ENCODE results near the gene HEATR3. TPM values are rescaled to one million over a fixed set of nuclear protein-coding genes. Genes with fewer than 3 reads are reported as not detected.

The HEATR3 gene
- total and polyA plus RNA-seq, 2 of the 13 experiments (the other 11 are each of a cell fraction or from before 2014, with no cell fraction given) = 22.4 to 52.4 TPM

DNA sequence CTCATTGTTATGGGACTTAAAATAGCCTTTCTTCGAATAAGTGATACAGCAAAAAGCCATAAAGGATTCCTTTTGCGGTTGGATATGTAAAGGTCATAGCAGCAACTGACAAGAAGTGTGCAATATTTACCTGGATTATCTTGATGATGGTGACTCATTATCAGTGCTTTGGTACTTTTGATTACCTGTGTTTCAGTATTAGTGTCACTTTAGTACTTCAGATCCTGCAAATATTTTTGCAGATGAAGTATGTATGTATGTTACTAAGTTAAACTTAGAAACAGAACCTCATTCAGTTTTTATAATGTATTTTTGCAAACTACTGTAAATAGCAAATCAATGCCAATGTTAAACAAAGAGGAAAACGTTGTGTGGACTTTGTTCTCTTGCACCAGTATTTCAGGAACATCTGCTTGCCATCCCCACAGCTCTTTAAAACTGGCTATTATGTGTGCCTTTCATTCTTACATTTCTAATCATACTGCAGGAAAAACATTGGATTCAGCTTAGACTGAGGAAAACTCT, 30.2 kb upstream of the HEATR3 start (continued):
- TF ChIP-seq, protein P1, sequence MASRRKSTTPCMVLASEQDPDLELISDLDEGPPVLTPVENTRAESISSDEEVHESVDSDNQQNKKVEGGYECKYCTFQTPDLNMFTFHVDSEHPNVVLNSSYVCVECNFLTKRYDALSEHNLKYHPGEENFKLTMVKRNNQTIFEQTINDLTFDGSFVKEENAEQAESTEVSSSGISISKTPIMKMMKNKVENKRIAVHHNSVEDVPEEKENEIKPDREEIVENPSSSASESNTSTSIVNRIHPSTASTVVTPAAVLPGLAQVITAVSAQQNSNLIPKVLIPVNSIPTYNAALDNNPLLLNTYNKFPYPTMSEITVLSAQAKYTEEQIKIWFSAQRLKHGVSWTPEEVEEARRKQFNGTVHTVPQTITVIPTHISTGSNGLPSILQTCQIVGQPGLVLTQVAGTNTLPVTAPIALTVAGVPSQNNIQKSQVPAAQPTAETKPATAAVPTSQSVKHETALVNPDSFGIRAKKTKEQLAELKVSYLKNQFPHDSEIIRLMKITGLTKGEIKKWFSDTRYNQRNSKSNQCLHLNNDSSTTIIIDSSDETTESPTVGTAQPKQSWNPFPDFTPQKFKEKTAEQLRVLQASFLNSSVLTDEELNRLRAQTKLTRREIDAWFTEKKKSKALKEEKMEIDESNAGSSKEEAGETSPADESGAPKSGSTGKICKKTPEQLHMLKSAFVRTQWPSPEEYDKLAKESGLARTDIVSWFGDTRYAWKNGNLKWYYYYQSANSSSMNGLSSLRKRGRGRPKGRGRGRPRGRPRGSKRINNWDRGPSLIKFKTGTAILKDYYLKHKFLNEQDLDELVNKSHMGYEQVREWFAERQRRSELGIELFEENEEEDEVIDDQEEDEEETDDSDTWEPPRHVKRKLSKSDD (CRISPR knock-in tag; IDR thresholded peaks at IDR 0.05; ENCODE audit: low read depth) = no peak
- TF ChIP-seq TARDBP (CRISPR knock-in tag; IDR thresholded peaks at IDR 0.05) = 0 out of 2 replicates have a peak, but pooled peaks have one; percentile 36
- TF ChIP-seq NFIC (IDR thresholded peaks at IDR 0.05; ENCODE audit: low read length) = peak; percentile 91
- TF ChIP-seq MEF2D (CRISPR knock-in tag; IDR thresholded peaks at IDR 0.05) = peak; percentile 25; the same call in 1 of the 2 replicates
- TF ChIP-seq MAZ (IDR thresholded peaks at IDR 0.05; ENCODE audit: borderline replicate concordance, low read depth, low read length) = no peak
- TF ChIP-seq MAZ (CRISPR knock-in tag; IDR thresholded peaks at IDR 0.05; ENCODE audit: low read depth) = no peak
- 0 out of 2 replicates have a peak, but pooled peaks have one; percentile 43 for TF ChIP-seq IRF2 (CRISPR knock-in tag; IDR thresholded peaks at IDR 0.05)
- peak in 1 of 2 experiments; percentile 87; a peak in 2 of 4 replicates for TF ChIP-seq EP300 (IDR thresholded peaks at IDR 0.05; ENCODE audit: low read depth in 2 of 2, low read length in 2 of 2)
- peak; percentile 82 for TF ChIP-seq EP300 (CRISPR knock-in tag; IDR thresholded peaks at IDR 0.05; ENCODE audit: borderline replicate concordance)
- 0 out of 2 replicates have a peak, but pooled peaks have one; percentile 56 for TF ChIP-seq ERF (CRISPR knock-in tag; IDR thresholded peaks at IDR 0.05)
- TF ChIP-seq ZNF570 (CRISPR knock-in tag; IDR thresholded peaks at IDR 0.05; ENCODE audit: borderline replicate concordance) = no peak
- TF ChIP-seq ZNF549 (CRISPR knock-in tag; IDR thresholded peaks at IDR 0.05) = 0 out of 2 replicates have a peak, but pooled peaks have one; percentile 44
- TF ChIP-seq, protein P2, sequence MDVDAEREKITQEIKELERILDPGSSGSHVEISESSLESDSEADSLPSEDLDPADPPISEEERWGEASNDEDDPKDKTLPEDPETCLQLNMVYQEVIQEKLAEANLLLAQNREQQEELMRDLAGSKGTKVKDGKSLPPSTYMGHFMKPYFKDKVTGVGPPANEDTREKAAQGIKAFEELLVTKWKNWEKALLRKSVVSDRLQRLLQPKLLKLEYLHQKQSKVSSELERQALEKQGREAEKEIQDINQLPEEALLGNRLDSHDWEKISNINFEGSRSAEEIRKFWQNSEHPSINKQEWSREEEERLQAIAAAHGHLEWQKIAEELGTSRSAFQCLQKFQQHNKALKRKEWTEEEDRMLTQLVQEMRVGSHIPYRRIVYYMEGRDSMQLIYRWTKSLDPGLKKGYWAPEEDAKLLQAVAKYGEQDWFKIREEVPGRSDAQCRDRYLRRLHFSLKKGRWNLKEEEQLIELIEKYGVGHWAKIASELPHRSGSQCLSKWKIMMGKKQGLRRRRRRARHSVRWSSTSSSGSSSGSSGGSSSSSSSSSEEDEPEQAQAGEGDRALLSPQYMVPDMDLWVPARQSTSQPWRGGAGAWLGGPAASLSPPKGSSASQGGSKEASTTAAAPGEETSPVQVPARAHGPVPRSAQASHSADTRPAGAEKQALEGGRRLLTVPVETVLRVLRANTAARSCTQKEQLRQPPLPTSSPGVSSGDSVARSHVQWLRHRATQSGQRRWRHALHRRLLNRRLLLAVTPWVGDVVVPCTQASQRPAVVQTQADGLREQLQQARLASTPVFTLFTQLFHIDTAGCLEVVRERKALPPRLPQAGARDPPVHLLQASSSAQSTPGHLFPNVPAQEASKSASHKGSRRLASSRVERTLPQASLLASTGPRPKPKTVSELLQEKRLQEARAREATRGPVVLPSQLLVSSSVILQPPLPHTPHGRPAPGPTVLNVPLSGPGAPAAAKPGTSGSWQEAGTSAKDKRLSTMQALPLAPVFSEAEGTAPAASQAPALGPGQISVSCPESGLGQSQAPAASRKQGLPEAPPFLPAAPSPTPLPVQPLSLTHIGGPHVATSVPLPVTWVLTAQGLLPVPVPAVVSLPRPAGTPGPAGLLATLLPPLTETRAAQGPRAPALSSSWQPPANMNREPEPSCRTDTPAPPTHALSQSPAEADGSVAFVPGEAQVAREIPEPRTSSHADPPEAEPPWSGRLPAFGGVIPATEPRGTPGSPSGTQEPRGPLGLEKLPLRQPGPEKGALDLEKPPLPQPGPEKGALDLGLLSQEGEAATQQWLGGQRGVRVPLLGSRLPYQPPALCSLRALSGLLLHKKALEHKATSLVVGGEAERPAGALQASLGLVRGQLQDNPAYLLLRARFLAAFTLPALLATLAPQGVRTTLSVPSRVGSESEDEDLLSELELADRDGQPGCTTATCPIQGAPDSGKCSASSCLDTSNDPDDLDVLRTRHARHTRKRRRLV (CRISPR knock-in tag; IDR thresholded peaks at IDR 0.05) = peak; percentile 34; the same call in 1 of the 2 replicates
- TF ChIP-seq GZF1 (CRISPR knock-in tag; IDR thresholded peaks at IDR 0.05) = no peak
- TF ChIP-seq ZNF724P (CRISPR knock-in tag; IDR thresholded peaks at IDR 0.05; ENCODE audit: borderline replicate concordance) = no peak
- TF ChIP-seq, protein P3, sequence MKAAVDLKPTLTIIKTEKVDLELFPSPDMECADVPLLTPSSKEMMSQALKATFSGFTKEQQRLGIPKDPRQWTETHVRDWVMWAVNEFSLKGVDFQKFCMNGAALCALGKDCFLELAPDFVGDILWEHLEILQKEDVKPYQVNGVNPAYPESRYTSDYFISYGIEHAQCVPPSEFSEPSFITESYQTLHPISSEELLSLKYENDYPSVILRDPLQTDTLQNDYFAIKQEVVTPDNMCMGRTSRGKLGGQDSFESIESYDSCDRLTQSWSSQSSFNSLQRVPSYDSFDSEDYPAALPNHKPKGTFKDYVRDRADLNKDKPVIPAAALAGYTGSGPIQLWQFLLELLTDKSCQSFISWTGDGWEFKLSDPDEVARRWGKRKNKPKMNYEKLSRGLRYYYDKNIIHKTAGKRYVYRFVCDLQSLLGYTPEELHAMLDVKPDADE (CRISPR knock-in tag; IDR thresholded peaks at IDR 0.05) = no peak
- TF ChIP-seq RBFOX2 (IDR thresholded peaks at IDR 0.05; ENCODE audit: low read depth, low read length) = no peak
- TF ChIP-seq, protein P4, sequence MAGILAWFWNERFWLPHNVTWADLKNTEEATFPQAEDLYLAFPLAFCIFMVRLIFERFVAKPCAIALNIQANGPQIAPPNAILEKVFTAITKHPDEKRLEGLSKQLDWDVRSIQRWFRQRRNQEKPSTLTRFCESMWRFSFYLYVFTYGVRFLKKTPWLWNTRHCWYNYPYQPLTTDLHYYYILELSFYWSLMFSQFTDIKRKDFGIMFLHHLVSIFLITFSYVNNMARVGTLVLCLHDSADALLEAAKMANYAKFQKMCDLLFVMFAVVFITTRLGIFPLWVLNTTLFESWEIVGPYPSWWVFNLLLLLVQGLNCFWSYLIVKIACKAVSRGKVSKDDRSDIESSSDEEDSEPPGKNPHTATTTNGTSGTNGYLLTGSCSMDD (CRISPR knock-in tag; IDR thresholded peaks at IDR 0.05) = no peak
- TF ChIP-seq ZNF432 (CRISPR knock-in tag; IDR thresholded peaks at IDR 0.05; ENCODE audit: borderline replicate concordance) = no peak

All from HepG2 (cell line).